Osteoblast (primary cell): Measurements from ENCODE around the gene TBX4. TPM values are rescaled to one million over a fixed set of nuclear protein-coding genes. Genes with fewer than 3 reads are reported as not detected.

Experiments
- DNase-seq: peaks from one replicate; pipeline ENCODE4 v3.0.0; 2011; ENCODE audit warnings: low spot score, mixed read lengths; ENCODE audit not compliant: insufficient read length; ENCODE audit errors: missing footprints
- H2AFZ ChIP-seq: 2 replicates; pipeline ENCODE4 v1.6.0; 2011; ENCODE audit warnings: mild to moderate bottlenecking, low read length
- H3K27ac ChIP-seq: 2 replicates; pipeline ENCODE4 v1.5.1; 2011; ENCODE audit warnings: mild to moderate bottlenecking, low read depth, low read length, moderate library complexity
- H3K27me3 ChIP-seq: 2 replicates; pipeline ENCODE4 v1.6.0; 2012; ENCODE audit warnings: mild to moderate bottlenecking, control low read depth, inconsistent platforms, low read length, moderate library complexity; ENCODE audit not compliant: insufficient read depth
- H3K36me3 ChIP-seq: 2 replicates; pipeline ENCODE4 v1.5.1; 2011; ENCODE audit warnings: mild to moderate bottlenecking, low read length, control low read depth, moderate library complexity; ENCODE audit not compliant: insufficient read depth
- H3K4me1 ChIP-seq: 2 replicates; pipeline ENCODE4 v1.5.1; 2011; ENCODE audit warnings: mild to moderate bottlenecking, low read length, control low read depth, moderate library complexity; ENCODE audit not compliant: insufficient read depth
- H3K4me2 ChIP-seq: 2 replicates; pipeline ENCODE4 v1.6.0; 2011; ENCODE audit warnings: mild to moderate bottlenecking, low read length; ENCODE audit not compliant: insufficient read depth
- H3K4me3 ChIP-seq: fragments of 200-600 bp; sonication (generic); 3 replicates; pipeline ENCODE4 v1.5.1; 2012; ENCODE audit warnings: mild to moderate bottlenecking, low read length, inconsistent platforms; ENCODE audit not compliant: insufficient read depth
- H3K79me2 ChIP-seq: 2 replicates; pipeline ENCODE4 v1.6.0; 2012; ENCODE audit warnings: mild to moderate bottlenecking, low read length, control low read depth, inconsistent platforms; ENCODE audit not compliant: insufficient read depth
- H3K9me3 ChIP-seq: 2 replicates; pipeline ENCODE4 v1.5.1; 2011; ENCODE audit warnings: low read depth, low read length, control low read depth
- H4K20me1 ChIP-seq: 2 replicates; pipeline ENCODE4 v1.6.0; 2012; ENCODE audit warnings: mild to moderate bottlenecking, low read length, control low read depth; ENCODE audit not compliant: insufficient read depth
- total RNA-seq: library from RNA; depleted of rRNA; stranded (reverse); fragments of >200 nt; gene quantifications from 2 replicates; pipeline ENCODE4 v1.2.3, GENCODE V29; 2012
- TF ChIP-seq, protein P1 (sequence below): IDR thresholded peaks from 2 replicates; pipeline ENCODE4 v1.5.1; 2011; ENCODE audit warnings: mild to moderate bottlenecking, low read depth, low read length, moderate library complexity; ENCODE audit errors: extremely low read depth

Gene TBX4
- total RNA-seq, 1 donor, result not detected

DNA sequence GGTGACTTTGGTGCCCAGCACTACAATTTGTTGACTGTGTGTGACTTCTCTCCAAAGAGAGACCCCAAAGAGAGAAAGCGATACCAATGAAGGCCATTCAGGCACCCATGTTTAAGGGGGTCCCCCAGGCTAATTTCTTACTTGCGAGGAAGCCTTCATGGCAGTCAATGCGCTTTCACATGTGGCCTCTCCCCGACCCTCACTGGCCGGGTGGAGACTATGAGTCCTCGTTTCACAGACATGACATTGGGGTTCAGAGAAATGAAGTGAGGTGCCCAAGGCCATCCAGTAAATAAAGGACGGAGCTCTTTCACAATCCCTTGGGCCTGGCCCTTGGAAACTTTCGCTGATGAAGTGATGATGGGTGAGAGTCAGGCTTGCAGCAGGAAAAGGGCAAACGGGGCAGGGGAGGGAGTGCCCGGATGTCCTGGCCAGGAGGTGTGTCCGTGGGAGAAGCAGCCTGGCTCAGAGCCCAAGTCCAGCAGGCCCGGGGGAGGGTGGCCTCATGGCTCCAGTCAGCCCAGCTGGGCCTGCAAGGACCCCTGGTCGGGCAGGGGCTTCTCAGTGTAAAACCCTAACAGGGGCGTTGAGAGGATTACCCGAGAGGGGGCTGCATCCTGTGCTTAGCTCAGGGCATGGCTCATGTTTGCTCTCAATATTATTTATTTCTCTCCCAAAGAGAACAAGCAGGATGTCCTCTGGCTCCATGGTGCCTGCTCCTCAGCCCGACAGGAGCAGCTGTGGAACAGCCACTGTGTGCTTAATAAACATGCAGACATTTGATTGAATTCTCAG is 37.9 kb upstream of the TBX4 start:
- Histone ChIP-seq H3K4me2 (no peak overlapping the region), H3K36me3 (no peaks in the 10 kb centered on the region), H3K9me3 (no peaks in the 10 kb centered on the region), H3K27me3 (peaks cover 4% of the 10 kb centered on the region), H3K79me2 (peaks cover 16% of the 10 kb centered on the region), H3K4me1 (peaks cover 49% of the 10 kb centered on the region), H3K4me3 (no peak overlapping the region), H3K27ac (no peak overlapping the region), H2AFZ (no peak overlapping the region), H4K20me1 (no peaks in the 10 kb centered on the region)
- TF ChIP-seq, protein P1, sequence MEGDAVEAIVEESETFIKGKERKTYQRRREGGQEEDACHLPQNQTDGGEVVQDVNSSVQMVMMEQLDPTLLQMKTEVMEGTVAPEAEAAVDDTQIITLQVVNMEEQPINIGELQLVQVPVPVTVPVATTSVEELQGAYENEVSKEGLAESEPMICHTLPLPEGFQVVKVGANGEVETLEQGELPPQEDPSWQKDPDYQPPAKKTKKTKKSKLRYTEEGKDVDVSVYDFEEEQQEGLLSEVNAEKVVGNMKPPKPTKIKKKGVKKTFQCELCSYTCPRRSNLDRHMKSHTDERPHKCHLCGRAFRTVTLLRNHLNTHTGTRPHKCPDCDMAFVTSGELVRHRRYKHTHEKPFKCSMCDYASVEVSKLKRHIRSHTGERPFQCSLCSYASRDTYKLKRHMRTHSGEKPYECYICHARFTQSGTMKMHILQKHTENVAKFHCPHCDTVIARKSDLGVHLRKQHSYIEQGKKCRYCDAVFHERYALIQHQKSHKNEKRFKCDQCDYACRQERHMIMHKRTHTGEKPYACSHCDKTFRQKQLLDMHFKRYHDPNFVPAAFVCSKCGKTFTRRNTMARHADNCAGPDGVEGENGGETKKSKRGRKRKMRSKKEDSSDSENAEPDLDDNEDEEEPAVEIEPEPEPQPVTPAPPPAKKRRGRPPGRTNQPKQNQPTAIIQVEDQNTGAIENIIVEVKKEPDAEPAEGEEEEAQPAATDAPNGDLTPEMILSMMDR, result no peak
- peak; percentile 89 for DNase-seq

DNA sequence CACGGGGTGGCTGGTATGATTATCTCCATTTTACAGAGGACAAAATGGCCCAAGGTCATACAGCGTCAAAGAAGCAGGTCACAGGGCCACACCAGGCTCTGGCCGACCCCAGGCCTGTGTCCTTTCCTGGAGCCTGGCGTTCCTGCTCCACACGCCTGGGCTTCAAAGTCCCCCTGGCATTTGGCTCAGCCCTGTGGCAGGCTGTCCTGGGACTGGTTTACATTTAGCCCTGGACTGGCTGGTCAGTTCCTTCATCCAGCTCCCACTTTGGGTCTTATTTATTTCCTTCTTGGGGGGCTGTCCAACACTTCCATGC is 37.3 kb upstream of the TBX4 start:
- no peak overlapping the region for H3K27ac ChIP-seq
- DNase-seq, result no peak
- peaks cover 16% of the 10 kb centered on the region for H3K79me2 ChIP-seq
- H2AFZ ChIP-seq, result no peak overlapping the region
- H3K36me3 ChIP-seq, result no peaks in the 10 kb centered on the region
- H4K20me1 ChIP-seq, result no peaks in the 10 kb centered on the region
- peaks cover 47% of the 10 kb centered on the region for H3K4me1 ChIP-seq
- H3K27me3 ChIP-seq, result peaks cover 9% of the 10 kb centered on the region
- no peaks in the 10 kb centered on the region for H3K9me3 ChIP-seq
- no peak overlapping the region for H3K4me3 ChIP-seq
- H3K4me2 ChIP-seq, result no peak overlapping the region
- TF ChIP-seq, protein P1, result no peak

DNA sequence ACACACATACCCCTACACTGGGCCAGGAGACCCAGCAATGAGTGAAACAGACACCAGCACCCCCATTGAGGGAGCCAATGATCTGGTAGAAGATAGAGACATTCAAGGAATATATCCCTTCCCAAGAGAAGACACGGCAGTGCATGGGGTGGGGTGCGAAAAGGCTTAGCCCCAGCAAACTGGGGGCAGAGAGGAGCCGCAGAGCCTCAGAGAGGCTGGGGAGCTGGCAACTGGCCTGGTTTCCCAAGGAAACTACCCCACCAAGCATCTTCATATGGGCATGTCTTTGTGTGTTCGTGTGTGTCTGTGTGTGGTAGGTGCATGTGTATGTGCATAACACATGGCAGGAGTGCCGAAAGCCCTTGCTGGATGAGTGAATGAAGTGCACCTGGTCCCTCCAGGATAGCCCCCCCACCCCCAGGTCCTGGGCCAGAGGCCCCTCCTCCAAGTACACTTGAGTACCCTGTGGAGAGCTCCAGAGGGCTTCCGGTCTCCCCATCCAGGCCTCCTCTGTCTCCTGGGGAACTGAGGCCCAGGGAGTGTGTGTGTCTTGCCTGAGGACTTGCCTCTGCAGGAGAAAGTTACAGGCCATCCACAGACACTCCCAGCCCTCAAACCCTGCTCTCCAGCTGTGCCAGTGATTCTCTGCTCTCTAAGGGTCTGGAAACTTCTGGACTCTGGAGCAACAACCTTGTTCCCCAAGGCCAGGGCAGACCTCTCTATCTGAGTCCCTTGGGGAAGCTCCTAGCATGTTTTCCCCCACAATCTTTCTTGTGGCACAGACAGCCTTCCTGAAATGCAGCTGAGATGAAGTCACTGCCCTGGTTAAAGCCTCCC is 36.6 kb upstream of the TBX4 start:
- Histone ChIP-seq H4K20me1 (no peaks in the 10 kb centered on the region), H3K4me3 (no peak overlapping the region), H3K36me3 (no peaks in the 10 kb centered on the region), H3K9me3 (no peaks in the 10 kb centered on the region), H3K4me1 (peaks cover 42% of the 10 kb centered on the region), H3K4me2 (peak overlapping the region; percentile 79), H2AFZ (peak overlapping the region; percentile 42), H3K27me3 (peaks cover 11% of the 10 kb centered on the region), H3K27ac (peak overlapping the region; percentile 44), H3K79me2 (peaks cover 16% of the 10 kb centered on the region)
- TF ChIP-seq, protein P1, result no peak
- DNase-seq, result peak; percentile 95

DNA sequence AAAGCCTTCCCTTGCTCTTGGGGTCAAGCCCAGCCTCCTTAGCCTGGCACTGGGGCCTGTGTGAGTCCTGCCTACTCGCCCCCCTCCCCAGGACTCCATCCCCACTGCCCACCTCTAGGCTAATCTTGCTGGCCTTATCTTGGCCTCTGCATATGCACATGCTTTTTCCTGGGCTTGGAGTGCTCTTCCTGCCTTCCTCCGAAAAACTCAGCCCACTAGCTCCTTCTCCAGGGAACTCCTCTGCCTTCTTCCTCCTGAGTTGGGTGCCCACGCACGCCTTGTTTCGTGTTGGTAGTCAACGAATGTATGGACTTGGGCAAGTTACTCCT is 36.0 kb upstream of the TBX4 start:
- peak overlapping the region; percentile 71 for H2AFZ ChIP-seq
- TF ChIP-seq, protein P1, result no peak
- H4K20me1 ChIP-seq, result no peaks in the 10 kb centered on the region
- peaks cover 16% of the 10 kb centered on the region for H3K79me2 ChIP-seq
- H3K27me3 ChIP-seq, result peaks cover 15% of the 10 kb centered on the region
- peak overlapping the region; percentile 52 for H3K4me3 ChIP-seq
- DNase-seq, result no peak
- H3K36me3 ChIP-seq, result no peaks in the 10 kb centered on the region
- peak overlapping the region; percentile 44 for H3K27ac ChIP-seq
- H3K9me3 ChIP-seq, result no peaks in the 10 kb centered on the region
- peak overlapping the region; percentile 79 for H3K4me2 ChIP-seq
- peaks cover 40% of the 10 kb centered on the region for H3K4me1 ChIP-seq
